ENCODE data around the gene CRYM. TPM values are rescaled to one million over a fixed set of nuclear protein-coding genes. Genes with fewer than 3 reads are reported as not detected.

The CRYM gene
- total RNA-seq, 2 experiments from 2014 or later = not detected

DNA sequence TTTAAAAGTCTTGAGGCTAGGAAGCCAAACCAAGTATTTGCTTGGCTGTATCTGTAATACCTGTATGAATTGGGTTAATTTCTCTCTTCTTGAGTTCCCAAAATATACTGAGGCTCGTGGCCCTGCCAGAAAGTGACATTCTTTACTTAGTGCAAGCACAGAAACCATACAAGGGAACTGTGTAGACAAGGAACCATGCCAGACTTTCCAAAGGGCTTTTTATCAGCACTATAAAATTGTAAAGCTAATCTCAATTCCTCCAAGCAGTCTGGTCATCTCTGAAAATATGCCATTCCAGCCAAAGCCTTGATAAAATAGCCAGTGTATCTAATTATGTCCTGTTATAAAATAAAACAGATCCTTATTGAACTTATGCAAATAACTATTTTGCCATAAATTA, 7.2 kb upstream of the CRYM start:
- Histone ChIP-seq H3K27ac (ENCODE audit: low read depth in 1 of 2, low read length in 2 of 2) (no peak overlapping the region), H3K4me1 (ENCODE audit: insufficient read depth, low read length) (peaks cover 5% of the 10 kb centered on the region), H3K9me3 (ENCODE audit: control insufficient read depth in 1 of 2, insufficient read depth in 1 of 2, low read length in 2 of 2) (peaks cover 3 to 9% of the 10 kb centered on the region in 2 experiments), H3K36me3 (ENCODE audit: insufficient read depth, low read length) (no peaks in the 10 kb centered on the region), H3K4me3 (ENCODE audit: low read length) (no peak overlapping the region), H3K27me3 (ENCODE audit: control insufficient read depth in 1 of 2, insufficient read depth in 2 of 2, low read length in 2 of 2) (peaks cover 11 to 49% of the 10 kb centered on the region in 2 experiments)
- TF ChIP-seq, protein P1, sequence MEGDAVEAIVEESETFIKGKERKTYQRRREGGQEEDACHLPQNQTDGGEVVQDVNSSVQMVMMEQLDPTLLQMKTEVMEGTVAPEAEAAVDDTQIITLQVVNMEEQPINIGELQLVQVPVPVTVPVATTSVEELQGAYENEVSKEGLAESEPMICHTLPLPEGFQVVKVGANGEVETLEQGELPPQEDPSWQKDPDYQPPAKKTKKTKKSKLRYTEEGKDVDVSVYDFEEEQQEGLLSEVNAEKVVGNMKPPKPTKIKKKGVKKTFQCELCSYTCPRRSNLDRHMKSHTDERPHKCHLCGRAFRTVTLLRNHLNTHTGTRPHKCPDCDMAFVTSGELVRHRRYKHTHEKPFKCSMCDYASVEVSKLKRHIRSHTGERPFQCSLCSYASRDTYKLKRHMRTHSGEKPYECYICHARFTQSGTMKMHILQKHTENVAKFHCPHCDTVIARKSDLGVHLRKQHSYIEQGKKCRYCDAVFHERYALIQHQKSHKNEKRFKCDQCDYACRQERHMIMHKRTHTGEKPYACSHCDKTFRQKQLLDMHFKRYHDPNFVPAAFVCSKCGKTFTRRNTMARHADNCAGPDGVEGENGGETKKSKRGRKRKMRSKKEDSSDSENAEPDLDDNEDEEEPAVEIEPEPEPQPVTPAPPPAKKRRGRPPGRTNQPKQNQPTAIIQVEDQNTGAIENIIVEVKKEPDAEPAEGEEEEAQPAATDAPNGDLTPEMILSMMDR (IDR thresholded peaks at IDR 0.05) = no peak
- Mint-ChIP-seq H3K27me3 (peaks cover 72% of the 10 kb centered on the region), H3K9me3 (no peaks in the 10 kb centered on the region), H3K4me1 (ENCODE audit: low read depth) (no peaks in the 10 kb centered on the region), H3K36me3 (ENCODE audit: low read depth) (no peaks in the 10 kb centered on the region), H3K27ac (no peak overlapping the region), H3K4me3 (no peak overlapping the region)
- intact Hi-C loops (cut with DNase I, micrococcal nuclease) = no loop called here
- CTCF ChIA-PET = no interaction called here
- POLR2A ChIA-PET = no interaction called here
- ATAC-seq (ENCODE audit: poor library complexity) (no peak), DNase-seq (no peak)

DNA sequence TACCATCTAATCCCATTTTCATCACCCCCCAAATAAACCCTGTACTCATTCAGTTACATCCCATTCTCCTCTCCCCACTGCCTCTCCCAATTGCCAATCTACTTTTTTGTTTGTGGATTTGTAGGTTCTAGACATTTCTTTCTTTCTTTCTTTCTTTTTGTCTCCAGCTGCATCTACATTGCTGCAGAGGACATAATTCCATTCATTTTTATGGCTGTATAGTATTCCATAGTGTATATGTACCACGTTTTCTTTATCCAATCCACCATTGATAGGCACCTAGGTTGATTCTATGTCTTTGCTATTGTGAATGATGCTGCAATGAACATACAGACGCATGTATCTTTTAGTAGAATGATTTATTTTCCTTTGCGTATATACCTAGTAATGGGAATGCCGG, 6.3 kb upstream of the CRYM start:
- ChIA-PET POLR2A (no interaction called here), CTCF (no interaction called here)
- Mint-ChIP-seq H3K27ac (no peak overlapping the region), H3K9me3 (no peaks in the 10 kb centered on the region), H3K36me3 (ENCODE audit: low read depth) (no peaks in the 10 kb centered on the region), H3K4me1 (ENCODE audit: low read depth) (no peaks in the 10 kb centered on the region), H3K27me3 (peaks cover 74% of the 10 kb centered on the region), H3K4me3 (no peak overlapping the region)
- Histone ChIP-seq H3K9me3 (ENCODE audit: control insufficient read depth in 1 of 2, insufficient read depth in 1 of 2, low read length in 2 of 2) (peaks cover under 1 to 7% of the 10 kb centered on the region in 2 experiments), H3K4me1 (ENCODE audit: insufficient read depth, low read length) (peaks cover 5% of the 10 kb centered on the region), H3K27me3 (ENCODE audit: control insufficient read depth in 1 of 2, insufficient read depth in 2 of 2, low read length in 2 of 2) (peaks cover 11 to 54% of the 10 kb centered on the region in 2 experiments), H3K27ac (ENCODE audit: low read depth in 1 of 2, low read length in 2 of 2) (no peak overlapping the region), H3K4me3 (ENCODE audit: low read length) (no peak overlapping the region), H3K36me3 (ENCODE audit: insufficient read depth, low read length) (no peaks in the 10 kb centered on the region)
- no peak for DNase-seq
- intact Hi-C loops (cut with DNase I, micrococcal nuclease) = no loop called here
- no peak for ATAC-seq (ENCODE audit: poor library complexity)
- TF ChIP-seq, protein P1 (IDR thresholded peaks at IDR 0.05) = no peak

DNA sequence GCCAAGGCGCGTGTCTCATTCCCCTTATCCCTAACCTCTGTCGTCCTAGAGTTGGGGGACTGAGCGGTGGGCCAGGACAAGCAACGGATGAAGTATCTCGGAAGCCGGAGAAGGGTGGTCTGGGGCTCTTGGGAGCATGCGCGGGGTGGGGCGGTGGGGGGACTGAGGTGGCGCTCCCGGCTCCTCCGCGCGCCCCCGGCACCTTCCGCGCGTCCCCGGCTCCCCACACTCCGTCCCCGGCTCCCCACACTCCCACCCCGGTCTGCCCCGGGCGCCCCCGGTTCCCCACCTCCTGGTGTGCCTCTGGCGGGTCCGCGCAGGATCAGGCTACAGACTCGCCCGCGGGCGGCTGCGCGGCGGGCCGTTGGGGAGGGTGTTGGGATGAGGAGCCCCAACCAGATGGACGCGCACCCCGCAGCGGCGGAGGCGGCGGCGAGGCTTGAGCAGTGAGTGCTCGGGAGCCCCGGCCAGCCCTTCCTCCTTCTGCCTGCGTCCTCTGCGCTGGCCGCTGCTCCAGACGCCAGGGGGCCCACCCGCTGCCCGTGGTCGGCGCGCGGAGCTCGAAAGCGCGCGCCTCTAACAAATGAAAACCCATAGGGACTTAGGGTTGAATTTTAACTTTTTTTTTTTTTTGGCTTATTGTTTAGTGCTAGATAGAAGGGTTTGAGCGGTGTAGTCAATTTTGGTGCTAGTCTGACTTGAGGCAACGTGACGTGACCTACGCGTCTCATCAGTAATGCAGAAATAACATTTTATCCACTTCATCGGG, 5.6 kb upstream of the CRYM start:
- Histone ChIP-seq H3K36me3 (ENCODE audit: insufficient read depth, low read length) (no peaks in the 10 kb centered on the region), H3K4me1 (ENCODE audit: insufficient read depth, low read length) (peaks cover 5% of the 10 kb centered on the region), H3K27ac (ENCODE audit: low read depth in 1 of 2, low read length in 2 of 2) (no peak overlapping the region), H3K9me3 (ENCODE audit: control insufficient read depth in 1 of 2, insufficient read depth in 1 of 2, low read length in 2 of 2) (no peaks in the 10 kb centered on the region), H3K4me3 (ENCODE audit: low read length) (no peak overlapping the region), H3K27me3 (ENCODE audit: control insufficient read depth in 1 of 2, insufficient read depth in 2 of 2, low read length in 2 of 2) (peaks cover 11 to 61% of the 10 kb centered on the region in 2 experiments)
- POLR2A ChIA-PET = no interaction called here
- CTCF ChIA-PET = no interaction called here
- TF ChIP-seq, protein P1 (IDR thresholded peaks at IDR 0.05) = no peak
- peak in 2 of 14 experiments; percentile 15 to 22 for DNase-seq
- ATAC-seq (ENCODE audit: poor library complexity) = no peak
- intact Hi-C loops (cut with DNase I, micrococcal nuclease) = no loop called here
- Mint-ChIP-seq H3K9me3 (no peaks in the 10 kb centered on the region), H3K4me3 (no peak overlapping the region), H3K27ac (no peak overlapping the region), H3K27me3 (peaks cover 74% of the 10 kb centered on the region), H3K4me1 (ENCODE audit: low read depth) (no peaks in the 10 kb centered on the region), H3K36me3 (ENCODE audit: low read depth) (no peaks in the 10 kb centered on the region)

Measured in CD4-positive, alpha-beta T cell (primary cell).